Activated CD8-positive, alpha-beta memory T cell treated with anti-CD3 and anti-CD28 coated beads, Interleukin-2, amount 50 U/mL, for 4 hours (primary cell): ENCODE measurements around the gene ORC2.
"Not testable (repeated sequence)": the region's sequence is repeated elsewhere in the genome, so short reads cannot be mapped to it uniquely, and the experiment has no call there.

Experiments
- DNase-seq: peaks from one replicate; pipeline ENCODE4 v3.0.0-alpha.2; 2020

ORC2 gene

DNA sequence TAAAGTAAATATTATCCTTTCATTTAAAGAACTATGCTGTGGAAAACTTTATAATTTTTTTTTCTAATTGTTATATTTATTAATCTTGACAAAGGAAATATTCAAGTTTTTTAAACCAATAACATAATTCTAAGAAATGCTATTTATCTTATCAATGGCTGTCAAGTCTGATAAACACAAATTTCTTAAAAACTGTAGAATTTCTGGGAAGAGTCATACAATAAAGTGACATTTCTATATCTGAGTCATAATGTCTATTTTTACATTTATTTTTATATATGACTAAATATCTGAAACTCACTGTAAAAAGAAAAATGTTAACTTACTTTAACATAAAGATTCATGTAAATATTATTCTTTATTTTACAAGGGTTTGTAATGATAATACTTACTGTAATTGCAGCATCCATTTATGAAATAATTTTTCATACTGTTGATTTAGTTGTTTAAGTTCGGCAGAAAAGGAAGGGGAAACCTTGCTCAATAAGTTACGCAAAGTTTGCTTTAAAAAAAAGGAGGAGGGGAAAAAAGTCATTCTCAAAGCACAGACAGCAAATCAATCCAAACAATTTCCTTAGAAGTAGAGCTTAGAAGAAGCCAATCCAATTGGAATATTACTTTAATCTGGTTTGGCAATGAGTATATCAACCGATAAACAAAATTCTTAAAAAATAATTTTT, 32.4 kb downstream of the ORC2 start:
- DNase-seq, result no peak

DNA sequence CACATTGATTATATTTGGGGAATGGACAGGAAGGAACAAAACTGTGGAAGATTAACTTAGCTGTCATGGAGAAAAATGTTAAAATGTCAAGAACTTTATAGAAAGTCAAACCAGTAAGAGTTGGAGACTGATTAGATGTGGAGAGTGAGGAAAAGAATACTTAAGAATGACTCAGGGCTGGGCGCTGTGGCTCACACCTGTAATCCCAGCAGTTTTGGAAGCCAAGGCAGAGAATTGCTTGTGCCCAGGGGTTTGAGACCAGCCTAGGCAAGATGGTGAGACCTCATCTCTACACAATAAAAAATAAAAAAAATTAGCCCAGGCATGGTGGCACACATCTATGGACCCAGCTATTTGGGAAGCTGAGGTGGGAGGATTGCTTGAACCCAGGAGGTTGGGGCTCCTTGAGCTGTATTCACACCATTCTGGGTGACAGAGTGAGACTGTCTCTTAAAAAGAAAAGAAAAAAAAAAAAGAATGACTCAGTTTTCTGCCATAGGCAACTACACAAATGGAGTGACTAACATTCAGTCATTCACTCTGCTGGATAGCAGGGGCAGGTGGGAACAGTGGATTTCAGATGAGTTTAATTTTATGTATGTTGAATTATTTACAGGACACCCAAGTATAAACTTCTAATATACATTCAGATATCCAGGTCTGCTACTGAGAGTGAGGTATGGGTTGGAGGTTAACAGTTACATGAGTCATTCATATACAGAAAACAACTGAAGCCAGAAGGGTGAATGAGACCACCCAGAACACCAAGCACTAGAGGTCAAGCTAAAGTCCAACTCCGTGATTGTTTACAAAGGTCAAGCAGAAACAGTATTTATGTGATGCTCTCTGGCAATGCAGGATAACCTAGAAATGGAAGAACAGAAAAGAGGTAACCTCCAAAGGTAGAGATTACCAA, 33.9 kb downstream of the ORC2 start:
- DNase-seq, result no peak

DNA sequence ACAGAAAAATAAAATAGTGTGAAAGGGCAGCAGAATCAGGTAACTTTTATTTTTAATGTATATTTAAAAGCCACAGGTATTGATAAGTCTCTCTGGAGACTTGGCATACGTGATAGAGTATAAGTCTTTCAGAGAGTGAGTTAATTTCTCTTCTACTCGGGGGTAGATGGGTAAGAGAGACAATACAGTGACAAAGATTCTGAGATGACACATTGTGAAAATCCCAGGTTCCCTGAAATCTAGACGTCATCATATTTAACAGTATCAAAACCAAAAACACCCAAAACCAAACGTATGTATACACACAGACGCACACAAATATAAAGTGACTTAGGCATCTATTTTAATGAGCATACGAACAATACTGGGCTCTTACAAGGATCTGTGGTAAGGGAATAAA, 41.0 kb downstream of the ORC2 start:
- DNase-seq, result no peak

GRCh38 chr2:200913654-200914053, 49.8 kb downstream of the ORC2 start:
- no peak for DNase-seq

DNA sequence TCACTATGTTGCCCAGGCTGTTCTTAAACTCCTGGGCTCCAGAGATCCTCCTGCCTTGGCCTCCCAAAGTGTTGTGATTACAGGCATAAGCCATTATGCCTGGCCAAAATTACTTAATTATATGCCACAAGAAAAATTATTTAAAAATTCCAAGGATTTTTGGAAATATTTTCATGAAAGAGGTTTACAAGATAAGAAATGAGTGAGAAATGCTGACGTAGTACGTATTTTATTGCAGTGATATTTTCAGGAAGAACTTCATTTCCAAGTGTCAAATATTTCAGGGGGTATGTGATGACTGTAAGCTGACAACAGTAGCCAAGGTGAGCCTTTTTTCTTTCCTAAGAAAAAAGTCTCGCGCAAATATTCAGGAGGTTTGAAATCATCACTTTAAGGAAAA, 53.5 kb downstream of the ORC2 start:
- no peak for DNase-seq

DNA sequence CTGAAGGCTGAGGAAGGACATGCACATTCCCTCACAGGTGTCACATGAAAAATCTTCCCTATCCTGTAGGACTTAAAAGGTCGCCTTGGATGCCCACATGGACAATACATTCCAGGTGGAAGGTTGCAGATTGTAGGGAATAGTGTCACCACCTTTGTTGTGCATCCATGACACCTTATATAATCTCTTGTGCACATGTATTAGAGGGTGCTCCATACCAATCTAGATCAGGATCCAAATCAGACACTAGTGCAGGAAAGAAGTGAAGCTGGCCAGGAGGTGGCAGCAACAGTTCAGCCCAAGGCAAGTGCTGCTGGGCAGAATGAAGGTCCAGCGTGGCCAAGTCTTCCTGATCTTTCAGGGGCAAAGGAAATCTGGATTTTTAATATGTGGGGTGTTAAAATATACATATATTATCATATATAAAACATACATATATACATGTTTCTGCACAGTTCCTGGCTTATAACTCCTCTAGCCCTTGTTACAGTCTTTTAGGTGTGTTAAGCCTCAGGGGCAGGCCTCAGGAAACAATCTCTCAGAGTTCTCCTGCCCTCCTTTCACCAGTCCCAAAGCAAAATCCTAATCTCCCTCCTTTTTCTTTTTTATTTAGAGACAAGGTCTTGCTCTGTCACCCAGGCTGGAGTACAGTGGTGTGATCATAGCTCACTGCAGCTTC, 57.7 kb downstream of the ORC2 start:
- DNase-seq, result peak; percentile 43

DNA sequence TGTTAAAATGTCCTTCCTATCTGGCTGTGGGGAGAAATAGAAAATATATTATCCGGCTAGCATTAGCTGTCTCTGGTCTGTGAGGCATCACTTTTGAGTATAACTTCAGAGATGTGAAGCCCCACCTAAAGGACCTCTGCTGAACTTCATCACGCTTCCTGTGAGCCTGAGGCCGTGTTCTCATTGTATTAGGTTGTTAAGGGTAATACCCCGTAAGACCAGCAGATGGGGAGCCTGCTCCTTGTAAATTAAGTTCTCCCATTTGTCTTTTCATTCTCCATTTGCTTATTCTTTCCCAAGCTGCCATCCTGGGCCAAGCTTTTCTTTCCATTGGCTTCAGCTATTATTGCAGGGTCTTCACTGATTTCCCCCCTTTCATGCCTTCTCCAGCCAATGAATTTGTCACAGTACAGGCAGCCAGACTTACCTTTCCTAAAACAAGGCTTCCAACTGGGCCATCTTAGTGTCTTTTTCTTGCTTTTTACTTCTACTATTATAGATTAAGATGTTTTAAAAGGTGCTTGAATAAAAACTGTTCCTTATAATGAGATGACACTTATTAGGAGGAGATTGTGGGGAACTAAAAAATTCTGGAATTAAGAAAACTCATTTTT, 61.9 kb downstream of the ORC2 start:
- DNase-seq, result peak; percentile 65

DNA sequence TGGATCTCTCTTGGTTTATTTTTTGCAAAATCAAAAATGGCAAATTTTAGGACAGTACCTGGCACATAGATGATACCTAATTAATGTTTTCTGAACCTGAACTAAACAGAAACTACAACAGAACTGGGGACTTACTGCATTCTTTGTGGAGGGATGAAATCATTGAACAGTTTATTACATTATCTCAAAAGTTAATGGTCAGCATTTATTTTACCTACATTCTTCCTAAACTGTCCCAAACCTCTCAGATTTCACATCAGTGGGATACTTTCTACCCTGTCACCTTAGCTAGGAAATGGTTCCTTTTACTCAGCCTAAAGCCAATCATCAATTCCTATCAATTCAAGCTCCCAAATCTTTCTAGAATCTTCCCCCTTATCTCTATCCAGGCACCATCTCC, 64.0 kb downstream of the ORC2 start:
- DNase-seq, result no peak

DNA sequence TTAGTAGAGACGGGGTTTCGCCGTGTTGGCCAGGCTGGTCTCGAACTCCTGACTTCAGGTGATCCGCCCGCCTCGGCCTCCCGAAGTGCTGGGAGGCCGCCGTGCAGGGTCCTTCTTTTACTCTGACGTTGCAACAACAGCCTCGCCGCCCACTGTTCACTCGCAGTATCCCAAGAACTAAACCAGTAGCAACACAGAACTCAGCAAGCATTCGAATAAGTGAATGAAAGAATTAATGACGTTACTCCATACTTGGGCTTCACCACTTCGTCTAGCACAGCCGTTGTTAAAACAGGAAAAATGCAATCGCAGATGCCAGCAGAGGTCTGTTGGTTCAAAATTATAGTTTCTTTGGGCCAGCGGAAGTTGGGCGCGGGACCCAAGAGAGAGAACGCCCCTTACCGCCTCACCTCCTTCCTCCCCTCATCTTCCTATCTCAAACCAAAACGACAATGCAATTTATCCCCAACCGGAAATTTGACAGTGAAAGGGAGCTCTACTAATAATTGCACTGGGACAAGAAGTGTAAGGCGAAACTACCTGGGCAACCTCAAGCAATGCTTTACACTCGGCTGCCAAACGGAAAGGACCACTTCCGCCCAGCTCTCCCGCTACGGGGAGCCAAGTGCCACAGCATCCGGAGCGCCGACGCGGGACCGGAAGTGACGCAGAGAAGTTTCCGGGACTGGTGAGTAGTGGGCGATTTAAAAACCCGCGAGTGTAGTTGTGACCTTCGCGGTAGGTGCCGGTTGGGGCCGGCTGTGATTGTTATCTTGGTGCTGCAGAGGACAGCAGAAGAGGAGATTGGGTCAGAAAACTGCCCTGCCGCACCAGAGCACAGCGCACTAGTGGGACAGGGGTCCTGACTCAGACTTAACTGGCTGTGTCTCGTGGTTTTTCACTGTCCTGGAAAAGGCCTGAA, 74.5 kb downstream of the ORC2 start, which contains the start of the genes NIF3L1 and PPIL3:
Gene NIF3L1, plus strand, starts transcription at position 668 of the 922 bp plus-strand sequence. CDS start 2,573 bp downstream, outside the sequence.
Gene PPIL3, minus strand, starts transcription at position 374 of the 922 bp plus-strand sequence. CDS start 1,462 bp downstream, outside the sequence.
- peak; percentile 96 for DNase-seq

DNA sequence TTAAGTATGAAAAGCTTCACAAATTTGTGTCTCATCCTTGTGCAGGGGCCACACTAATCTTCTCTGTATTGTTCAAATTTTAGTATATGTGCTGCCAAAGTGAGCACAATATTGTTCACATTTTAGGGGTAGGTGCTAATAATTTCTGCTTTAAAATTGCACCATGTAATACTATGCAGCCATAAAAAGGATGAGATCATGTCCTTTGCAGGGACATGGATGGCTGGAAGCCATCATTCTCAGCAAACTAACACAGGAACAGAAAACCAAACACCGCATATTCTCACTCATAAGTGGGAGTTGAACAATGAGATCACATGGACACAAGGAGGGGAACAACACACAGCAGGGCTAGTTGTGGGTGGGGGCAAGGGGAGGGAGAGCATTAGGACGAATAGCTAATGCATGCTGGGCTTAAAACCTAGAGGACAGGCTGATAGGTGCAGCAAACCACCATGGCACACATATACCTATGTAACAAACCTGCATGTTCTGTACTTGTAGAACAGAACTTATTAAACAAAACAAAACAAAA, 81.7 kb downstream of the ORC2 start:
- DNase-seq, result not testable (repeated sequence)

DNA sequence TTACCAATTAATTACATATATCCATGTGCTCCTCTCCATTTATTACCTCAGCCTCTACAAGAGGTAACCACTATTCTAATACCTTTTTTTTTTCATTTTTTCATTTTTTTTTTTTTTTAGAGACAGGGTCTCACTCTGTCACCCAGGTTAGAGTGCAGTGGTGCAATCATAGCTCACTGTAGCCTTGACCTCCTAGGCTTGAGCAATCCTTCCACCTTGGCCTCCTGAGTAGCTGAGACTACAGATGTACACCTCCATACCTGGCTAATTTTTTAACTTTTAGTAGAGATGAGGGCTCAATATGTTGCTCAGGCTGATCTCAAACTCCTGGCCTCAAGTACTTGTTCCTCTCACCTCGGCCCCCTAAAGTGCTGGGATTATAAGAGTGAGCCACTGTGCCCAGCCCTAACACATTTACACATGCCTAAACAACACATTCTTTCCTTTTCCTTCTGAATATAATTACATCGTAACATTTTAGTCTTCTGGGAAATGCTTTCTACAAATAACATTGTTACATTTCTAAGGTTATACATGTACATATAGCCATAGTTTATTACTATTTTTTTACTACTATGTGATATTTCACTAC, 85.1 kb downstream of the ORC2 start:
- DNase-seq, result no peak

- DNase-seq, result no peak
These were observed 86.0 kb downstream of the ORC2 start for GRCh38 chr2:200877443-200877842.

DNA sequence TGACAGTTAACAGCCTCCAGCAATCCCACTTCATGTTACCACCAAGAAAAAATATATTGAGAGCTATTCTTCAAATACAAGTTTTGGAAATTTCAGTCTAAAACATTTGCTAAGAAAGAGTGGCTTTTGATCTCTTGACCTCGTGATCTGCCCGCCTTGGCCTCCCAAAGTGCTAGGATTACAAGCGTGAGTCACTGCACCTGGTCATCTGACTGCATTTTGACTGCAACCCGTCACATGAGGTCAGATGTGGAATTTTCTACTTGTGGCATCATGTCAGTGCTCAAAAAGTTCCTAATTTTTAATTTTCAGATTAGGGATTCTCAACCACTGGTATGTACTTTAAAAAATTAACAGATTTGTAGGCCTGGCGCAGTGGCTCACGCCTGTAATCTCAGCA, 89.9 kb downstream of the ORC2 start:
- DNase-seq, result no peak

- no peak for DNase-seq
These were observed 92.3 kb downstream of the ORC2 start for GRCh38 chr2:200871151-200871550.

- no peak for DNase-seq
These were observed 94.4 kb downstream of the ORC2 start for GRCh38 chr2:200869014-200869413.

DNA sequence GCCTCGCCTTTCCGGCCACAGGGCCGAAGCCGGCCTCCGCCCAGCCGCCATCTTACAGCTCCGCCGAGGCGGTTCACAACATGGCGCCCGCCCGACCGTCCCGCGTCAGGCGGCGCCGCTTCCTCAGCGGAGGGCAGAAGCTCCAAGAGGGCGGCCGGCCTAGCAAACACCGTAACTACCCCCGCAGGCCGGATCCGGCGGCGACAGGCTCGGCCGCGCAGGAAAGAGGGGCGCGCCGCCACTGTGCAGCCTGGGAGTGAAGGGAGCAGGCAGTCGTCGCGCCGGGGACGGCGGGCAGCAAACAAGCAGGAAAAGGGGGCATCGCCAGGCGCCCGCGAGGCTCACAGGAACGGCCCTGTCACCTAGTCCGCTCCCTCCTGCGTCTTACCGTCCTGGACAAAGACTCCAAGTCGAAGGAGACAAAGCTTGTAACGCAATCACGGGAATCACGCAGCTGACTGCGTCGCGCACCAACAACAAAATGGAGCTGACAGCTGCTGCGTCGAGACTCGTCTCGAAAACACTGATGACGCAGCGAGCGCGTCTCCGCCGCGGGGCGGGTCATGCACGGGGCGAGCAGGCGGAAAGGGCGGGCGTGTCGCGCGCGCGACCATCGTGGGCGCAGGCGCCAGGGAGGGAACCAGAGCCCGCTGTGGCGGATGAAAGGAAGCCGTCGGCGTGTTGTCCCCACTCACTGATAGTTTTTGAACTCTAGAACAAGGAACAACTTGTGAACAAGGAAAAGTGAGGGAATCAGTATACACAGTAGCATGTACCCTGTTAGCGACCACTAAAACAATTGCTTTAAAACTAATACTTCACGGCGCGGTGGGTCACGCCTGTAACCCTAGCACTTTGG, 99.1 kb downstream of the ORC2 start, which contains the start of gene CLK1:
Gene CLK1, minus strand, starts transcription at position 483 of the 859 bp plus-strand sequence. CDS start 2,796 bp downstream, outside the sequence.
- peak; percentile 99 for DNase-seq

GRCh38 chr2:200863782-200864175, 99.7 kb downstream of the ORC2 start:
- no peak for DNase-seq

- DNase-seq, result peak; percentile 55
These were observed 100.9 kb downstream of the ORC2 start for GRCh38 chr2:200862532-200863000.

DNA sequence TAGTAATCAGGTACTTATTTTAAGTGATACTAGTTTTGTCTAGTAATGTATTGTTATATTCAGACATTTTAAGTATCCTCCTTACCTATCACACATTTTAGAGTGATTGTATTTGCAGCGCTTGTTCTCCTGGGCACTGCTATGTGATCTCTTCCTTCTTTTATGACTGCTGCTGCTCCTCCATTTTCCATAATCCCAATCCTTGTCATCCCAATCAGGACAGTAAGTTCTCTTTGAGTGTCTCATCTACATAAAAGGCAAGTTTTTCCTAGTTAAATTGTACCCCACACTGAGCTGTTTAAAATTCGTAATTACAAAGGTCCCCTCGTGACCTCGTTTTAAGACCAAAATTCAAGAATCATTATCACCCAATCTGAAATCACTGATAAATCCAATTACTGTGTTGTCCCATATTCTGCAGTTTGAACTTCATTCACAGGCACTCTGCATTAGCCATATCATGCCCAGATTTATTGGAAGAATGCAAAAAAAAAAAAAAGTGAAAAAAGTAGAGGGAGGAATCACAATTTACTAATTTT, 101.8 kb downstream of the ORC2 start:
- DNase-seq, result no peak
